ENCODE measurements around the gene FNDC3B.

- TF ChIP-seq TAF1 (IDR thresholded peaks at IDR 0.05; ENCODE audit: borderline replicate concordance, insufficient read depth, low read length), result no peak
- TF ChIP-seq FOXP2 (optimal IDR thresholded peaks at IDR 0.05; ENCODE audit: borderline replicate concordance, extremely low read depth, extremely low read length, insufficient read depth), result no peak
Observed at GRCh38 chr3:172289583-172289982, 250.2 kb downstream of the FNDC3B start.

Data from PFSK-1 (cell line).